Activated CD4-positive, alpha-beta T cell treated with anti-CD3 and anti-CD28 coated beads for 48 hours (primary cell): ENCODE measurements around the gene OVCA2.

Experiments
- DNase-seq: peaks from one replicate; pipeline ENCODE4 v3.0.0-alpha.2; 2020

Gene OVCA2

DNA sequence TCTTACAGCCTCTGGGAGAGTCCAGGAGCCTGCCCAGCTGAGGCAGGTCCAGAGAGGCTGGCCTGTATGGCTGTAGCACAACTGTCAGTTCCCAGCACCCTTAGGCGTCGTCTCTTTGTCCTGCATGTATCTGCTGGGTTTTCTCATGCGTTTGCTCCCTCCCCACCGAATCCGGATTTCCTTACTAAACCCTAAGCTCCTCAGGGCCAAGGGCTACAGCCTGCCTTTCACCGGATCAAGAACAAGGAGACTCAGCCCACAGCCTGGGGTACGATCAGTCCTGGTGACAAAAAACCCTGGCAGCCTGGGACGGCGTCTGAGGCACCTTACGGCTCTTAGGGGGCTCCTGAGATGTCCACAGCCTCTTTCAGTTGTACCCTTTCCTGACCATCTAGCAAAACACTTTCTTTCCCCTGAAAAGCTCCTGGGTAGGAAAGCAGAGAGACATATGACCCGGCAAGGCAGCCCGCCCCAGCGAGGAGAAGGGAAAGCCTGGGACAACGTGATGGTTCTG is 25.3 kb downstream of the OVCA2 start:
- no peak for DNase-seq

DNA sequence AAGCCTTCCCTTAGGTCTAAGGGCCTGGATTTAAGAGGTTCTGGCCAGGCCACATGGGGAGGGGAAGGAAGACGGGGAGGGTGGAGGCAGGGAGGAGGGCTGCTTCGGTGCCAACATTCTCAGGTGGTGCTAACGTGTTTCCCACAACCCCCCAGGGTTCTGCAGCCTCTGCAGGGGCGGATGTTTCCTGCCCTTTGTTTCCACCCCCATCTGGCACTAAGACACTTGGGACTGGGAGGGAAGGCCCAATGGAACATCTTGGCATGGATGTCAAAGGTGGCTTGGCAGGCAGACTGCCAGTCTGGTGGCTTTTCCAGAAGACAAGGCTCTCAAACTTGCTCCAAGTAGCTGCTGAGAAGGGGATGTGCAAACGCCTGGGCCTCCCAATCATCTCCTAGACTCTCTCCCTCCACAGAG is 25.8 kb downstream of the OVCA2 start:
- no peak for DNase-seq

DNA sequence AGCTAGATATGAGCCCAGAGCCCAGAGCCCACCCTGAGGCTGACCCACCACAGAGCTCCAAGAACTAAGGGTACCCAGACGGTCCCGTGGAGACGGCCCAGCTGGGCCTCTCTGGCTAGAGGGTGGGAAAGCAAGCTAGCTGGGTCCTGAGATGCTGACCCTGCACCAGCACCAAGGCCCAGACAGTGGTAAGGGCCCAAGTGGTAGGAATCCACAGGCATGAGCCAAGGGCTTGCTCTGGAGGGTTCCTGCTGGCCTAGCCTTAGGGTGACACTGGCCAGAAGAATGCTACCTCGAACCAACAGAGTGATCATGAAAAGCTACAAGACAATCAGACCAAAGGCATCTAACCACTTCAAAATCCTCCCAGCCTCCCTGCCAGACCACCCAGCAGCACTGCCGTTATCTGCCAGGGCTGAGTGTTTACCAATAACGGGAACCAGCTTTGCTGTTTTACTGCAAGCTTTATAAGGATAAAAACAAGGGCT is 26.3 kb downstream of the OVCA2 start:
- no peak for DNase-seq

DNA sequence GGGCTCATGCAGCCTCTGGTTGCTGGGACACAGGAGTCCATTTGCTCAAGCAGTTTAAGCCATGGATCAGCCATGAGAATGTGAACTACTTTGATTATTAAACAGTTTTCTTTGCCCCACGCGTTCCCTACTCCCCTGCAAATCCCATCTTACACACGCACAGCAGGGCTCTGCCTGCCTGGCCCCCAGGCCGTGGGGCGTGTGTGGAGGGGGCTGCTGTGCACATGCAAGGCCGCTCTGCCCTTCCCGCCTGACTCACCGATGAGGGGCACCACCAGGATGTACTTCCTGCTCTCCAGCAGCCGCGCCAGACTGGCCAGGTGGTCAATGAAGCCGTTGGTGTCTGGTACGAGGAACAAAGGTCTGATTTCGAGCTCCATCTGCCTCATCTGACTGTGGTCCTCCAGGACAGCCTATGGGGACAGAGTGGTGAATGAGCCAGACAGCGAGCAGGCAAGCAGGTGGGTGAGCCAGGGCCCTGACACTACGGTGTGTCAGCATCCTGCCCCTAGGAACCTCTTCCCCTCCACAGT is 26.8 kb downstream of the OVCA2 start:
- DNase-seq, result peak; percentile 68

DNA sequence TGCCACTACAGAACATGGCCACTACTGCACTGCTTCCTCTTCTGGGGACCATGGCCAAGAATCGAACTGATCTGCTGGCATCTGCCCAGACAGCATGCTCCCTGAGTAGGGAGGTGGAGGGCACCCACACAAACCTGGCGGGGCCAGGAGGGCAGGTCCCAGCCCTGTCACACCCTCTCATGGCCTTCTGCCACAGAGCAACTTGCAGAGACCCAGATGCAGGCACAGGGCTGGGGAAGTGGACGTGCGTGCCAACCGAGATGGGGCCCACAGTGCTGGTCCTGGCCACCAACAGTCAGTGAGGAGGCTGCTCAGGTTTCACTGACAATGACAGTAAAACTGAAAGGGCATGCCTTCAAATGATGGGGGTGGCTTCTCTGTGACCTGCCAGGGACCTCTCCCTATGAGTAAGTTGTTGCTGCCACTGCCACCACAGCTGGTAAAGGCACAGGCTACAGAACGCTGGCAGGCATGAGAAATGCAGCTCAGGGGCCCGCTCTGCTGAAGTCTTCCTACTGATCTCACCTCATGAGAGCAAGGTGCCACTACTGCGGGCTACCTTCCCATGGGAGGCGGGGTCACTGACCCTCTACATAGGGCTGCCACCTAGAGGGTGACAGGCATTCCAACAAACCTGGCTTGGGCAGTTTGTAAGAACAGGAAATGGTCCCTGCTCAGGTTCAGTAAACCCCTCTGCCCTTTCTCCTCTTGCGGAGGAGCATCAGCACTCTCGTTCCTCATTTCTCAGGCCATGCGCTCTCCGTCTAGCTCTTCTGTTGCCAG is 28.6 kb downstream of the OVCA2 start:
- peak; percentile 87 for DNase-seq

DNA sequence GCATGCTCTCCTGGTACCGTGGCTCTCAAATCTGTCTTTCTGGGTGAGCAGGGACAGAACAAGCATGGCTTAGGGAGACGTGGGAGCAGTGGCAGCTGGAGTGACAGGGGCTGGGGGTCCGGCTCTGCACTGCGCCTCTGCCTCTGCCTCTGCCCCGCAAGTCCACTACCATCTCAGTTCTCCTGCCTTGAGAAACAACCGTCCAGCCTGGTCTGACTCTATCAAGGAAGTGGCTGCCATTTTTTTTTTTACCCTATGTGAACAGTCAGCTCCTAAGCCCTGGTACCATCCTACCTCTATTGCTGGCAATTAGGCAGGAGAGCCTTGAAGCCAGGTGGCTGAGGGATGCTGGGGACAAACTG is 29.2 kb downstream of the OVCA2 start:
- no peak for DNase-seq

DNA sequence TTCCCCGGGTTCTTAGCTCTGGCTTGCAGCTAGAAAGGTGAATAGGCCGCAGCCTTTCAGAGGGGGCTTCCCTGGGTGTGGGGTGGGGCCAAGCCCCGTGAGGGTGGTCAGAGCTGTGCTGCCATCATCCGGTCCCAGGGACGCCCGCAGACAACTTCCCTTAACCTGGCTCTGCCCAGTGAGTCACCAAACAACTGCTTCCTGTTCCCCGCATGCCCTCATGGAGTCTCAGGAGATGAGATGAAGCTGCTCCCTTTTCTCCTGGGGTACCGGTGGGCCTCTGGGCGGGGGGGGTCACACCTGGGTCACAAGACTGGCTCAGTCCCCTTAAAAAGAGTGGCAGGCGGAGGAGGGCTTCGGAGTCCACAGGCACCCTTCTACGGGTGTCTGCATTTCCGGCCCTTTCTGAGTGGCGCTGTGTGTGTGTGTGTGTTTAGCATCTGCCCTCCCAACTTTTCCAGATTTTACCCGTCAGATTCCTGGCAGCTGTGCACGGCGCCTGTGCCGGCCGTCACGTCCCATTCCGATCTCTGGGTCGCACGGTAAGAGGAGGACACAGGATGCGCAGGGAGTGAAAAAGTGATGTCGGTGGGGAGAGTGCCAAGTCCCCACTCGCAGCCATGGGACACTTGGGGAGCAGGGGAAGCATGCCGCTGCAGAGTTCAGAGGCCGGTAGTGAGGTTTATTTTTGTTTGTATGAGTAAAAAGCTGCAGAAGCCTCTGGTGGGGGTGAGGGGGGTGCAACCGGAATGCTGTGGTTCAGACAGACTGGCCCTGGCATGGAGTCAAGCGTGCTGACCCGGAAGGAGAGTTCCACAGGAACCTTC is 29.8 kb downstream of the OVCA2 start:
- no peak for DNase-seq

DNA sequence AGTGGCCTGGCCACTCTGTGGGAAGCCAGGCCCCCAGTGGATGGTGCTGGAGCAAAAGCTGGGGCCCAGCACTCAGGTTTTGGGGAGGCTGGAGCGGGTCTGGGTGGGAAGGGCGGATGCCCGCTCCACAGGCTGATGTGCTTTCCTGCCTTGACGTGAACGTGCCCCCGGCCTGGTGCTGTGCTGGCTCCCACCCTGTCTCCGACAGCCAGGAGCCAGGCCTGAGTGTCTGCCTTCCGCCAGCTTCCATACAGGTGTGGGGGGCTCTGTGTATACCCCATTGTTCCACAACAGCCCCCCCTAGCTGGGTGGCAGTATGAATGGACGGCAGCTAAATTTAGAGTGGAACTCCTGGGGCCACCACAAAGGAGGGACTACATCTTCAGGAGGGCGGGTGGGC is 33.1 kb downstream of the OVCA2 start:
- no peak for DNase-seq

DNA sequence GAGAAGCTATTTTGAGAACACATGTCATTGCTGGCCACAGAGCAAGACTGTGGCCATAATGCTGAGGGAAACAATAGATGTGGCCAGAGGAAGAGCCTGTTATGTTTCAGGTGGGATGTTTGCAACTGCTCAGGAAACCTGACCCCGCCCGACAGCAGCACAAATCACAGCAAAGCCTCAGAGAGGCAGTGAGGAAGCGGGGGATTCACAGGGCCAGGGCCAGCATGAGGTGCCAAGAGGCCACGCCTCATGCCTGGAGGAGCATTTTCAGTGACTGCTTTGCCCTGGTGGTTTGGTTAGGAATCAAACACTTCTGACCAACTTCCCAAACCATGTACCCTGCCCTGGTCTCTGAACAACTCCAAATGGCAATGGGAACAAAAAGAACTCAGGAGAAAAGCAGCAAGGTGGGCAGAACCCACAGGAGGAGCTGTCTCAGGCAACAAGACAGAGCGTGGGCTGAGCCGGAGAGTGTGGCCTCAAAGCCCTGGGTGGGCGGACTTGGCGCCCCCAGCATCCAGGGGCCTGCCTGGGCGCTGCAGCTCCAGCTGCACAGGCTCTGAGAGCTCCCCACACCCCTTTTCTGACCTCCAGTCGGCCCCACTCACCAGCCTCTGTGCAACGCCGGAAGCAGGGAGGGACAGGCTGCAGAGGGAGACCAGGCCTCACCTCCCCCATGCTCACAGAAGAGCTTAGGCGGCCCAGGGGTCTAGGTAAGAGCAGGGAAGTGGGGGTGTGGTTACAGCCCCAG is 33.7 kb downstream of the OVCA2 start:
- DNase-seq, result no peak

DNA sequence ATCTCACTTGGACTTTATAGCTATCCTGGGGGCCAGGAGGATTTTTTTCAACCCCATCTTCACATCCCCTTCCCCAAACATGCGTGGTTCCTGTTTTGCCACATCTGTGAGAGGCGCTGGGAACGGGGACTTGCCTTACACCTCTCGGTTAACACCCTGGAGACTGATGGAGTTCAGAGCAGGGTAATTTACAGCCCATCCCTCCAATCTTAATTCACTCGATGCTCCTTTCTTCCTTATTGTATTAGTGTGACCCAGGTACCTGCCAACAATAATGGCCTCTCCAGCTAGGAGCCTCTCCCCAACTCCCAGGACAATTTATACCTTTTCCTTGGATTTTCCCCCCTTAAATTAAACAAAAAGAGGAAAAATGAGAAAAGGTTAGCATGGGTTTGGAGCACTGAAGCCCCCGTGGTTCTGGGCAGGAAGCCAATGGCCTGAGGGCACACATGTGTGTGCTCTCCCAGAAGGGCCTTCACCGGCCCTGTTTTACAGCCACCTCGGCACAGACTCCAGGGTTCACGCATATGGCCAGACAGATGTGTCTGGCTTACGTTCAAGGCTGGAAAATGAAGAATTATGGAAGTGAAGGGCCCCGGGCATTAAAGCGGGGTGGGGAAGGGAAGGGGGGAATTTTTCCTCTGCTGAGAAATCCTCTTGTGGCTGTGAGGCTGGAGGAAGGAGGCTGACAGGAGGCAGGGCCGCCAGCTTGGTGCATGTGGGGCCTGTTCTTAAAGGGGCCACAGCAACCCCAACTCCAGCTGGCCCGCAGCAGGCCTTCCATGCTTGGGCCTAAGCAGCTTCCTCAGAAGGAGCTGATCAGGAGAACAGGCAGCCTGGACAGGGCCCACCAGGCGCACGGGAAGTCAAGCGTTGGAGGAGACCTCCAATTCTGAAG is 34.5 kb downstream of the OVCA2 start:
- no peak for DNase-seq

DNA sequence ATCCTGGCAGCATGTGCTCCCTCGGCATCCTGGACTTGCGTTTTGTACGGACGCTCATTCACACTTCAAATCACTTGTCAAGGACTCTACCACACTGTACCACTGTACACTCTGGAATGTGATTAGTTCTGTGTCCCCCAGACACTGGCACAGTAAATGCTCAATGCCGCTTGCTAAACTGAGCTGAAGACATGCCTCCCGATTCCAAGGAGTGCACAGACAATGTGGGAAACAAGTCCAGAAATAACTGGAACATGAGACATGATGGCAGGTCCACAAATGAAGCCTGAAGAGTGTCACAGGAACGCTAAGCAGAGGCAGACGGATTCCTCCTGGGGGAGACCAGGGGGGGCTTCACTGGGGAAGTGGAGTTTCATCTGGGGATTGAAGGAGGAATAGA is 35.2 kb downstream of the OVCA2 start:
- no peak for DNase-seq

DNA sequence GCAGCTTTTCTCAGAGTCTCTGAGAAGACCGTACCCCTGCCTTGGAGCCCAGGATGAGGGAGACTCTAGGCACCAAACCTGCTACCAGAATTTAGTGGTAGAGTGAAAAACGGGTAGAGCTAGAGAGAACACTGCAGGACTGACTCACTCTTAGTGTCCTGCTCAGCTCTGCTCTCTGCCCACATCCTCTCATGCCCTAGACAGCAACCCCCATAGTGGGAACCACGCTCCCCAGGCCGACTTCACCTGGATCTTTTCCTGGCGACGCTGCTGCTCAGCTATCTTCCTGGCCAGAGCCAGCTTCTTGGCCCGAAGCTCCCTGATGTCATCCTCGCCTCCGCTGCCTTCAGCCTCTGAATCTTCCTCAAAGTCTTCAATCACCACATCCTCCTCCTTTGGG is 39.7 kb downstream of the OVCA2 start:
- no peak for DNase-seq

DNA sequence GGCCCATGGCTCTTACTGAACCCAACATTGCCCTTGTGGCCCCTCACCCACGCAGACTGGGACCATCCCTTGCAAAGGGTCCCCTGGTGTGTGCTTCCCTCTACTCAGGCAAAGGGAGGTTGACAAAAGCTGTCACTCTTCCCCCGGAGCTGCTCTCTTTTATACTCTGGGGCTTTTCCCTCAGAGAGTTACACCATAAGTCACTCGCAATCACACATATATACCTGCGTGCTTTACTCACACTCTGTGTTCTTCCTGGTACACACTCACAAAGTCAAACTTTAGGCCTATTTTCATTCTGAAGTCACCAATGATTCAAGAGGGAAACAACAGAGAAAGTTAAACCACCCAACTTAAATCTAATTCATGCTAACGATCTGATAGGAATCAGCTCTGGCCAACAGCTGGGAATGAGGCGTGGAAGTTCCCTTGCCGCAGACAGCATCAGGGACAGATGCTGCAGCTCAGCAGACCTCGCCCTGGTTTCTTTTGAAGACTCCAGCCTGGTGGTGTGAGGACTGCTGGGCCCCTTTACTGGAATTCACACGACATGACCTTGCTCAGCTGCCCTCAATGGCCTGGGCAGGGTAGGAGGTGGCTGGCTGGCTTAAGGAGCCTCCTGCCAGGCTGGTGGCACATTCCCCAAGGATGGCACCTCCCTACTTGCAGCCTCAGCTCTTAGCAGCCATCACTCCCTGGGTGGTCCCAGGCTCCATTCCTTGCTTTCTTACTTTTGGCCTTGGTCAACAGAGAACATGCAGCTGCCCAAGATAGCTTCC is 40.4 kb downstream of the OVCA2 start:
- DNase-seq, result no peak

DNA sequence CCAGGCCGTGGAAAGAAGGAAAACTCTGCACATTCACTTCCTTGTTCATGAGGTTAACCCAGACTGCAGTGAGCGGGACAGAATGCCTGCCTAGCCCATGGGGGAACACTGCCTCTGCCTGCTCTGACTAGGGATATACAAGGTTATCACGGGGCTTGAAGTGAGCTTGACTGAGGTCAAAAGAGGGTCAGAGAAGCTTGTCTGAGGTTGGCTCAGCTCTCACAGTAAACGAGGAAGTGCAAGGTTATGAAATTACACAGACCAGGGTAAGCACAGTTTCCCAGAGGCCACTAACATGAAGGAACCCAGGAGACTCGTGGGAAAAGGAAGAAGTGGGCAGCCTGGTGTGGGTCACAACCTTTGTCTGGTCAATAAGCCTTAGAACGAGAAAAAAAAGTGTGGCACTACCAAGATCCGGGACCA is 41.8 kb downstream of the OVCA2 start:
- no peak for DNase-seq

DNA sequence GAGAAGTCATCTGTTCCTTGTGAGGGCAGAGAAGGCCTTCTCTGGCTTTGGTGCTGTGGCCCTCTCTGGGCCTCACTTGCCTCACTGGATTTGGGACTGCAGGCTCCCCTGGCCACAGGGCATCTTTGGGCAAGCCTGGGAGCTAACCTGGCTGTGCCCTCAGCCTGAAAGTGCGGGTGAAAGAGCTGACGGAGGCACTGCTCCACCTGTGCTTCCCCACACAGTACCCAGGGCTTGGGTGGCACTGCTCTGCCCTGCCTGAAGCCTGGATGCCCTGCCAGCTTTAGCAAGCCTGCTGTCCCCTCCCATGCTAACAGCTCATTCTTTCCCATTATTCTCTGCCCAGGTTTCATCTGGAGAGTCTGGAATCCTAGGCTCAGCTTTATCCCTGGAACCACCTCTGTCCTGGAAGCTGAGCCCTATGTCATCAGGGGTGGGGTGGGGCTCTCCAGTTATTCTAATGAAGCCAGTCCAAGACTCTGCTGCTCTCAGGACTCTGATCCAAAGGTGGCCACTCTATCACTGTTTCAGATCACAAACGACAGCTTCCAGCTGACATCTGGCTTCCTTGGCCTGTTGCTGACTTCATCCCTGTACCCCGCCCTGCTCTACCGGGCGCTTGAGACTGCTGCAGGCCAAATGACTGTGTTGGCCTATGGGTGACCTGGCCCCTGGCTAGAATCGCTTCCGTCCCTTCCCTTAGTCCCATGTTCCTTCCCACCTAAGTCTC is 42.4 kb downstream of the OVCA2 start:
- no peak for DNase-seq

DNA sequence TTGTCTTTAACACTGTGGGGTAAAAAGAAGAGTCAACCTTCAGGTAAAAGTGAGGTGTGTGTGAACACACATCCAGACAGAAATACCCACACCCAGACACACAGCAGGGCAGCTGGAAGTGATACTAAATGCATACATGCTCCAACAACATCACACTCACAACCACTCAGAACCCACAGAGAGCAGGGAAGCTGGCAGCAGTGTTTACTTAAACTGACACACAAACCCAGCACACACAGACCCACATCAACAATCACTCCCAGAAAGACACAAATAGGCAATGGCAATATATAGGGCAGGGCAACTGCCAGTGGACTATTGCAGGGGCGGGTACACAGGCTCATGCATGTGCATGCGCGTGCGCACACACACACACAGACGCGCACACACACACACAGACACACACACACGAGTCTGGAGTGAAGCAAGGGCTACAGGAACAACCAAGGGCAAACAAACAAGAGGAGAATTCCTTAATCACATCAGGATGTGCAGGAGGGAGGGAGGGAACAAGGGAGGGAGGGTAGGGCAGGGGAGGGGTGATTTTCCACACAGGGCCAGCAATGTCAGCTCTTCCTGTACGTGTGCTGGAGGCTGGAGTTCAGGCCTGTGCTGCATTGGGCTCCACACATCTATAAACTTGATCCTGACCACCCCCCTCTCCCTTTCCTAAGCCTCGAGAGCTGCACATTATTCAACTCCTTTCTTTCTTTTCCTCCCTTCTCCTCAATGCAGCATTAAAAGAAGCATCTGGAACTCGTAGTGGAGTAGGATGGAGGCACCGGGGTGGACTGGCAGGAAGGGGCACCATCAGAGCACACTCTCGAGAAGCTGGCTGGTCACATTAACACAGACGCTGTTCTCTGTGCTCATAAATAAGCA is 43.2 kb downstream of the OVCA2 start:
- no peak for DNase-seq

DNA sequence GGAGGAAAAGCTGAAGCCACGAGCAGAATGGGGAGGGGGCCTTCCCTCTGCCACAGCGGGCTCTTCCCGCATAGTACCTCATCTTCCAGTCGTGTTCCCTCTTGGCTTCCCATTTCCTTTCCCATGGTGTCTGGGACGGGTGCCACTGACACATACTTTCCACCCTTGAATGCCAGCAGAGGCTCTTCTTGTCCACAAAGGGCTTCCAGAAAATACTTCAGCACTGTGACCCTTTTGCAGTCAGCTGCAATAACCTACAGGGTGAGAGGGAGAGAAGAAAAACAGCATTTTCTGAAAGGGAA is 43.8 kb downstream of the OVCA2 start:
- DNase-seq, result no peak

DNA sequence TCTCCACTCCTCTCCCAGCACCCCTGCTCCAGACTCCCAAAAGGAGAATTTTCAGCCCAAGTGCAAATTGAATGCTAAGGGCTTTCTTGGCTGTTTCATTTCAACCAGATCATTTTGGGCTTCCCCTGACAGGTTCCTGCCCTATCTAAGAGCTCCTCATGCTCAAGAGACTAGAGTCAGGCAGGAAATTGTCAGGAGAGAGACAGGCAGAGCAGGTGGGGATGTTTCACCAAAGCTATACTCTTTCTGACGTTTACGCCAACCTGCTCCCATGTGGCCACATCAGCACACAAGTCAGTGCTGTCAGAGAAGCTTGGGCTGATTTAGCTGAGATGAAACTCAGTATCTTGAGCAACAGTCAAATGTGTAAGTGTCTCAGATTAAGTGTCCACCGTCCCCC is 44.5 kb downstream of the OVCA2 start:
- DNase-seq, result no peak

DNA sequence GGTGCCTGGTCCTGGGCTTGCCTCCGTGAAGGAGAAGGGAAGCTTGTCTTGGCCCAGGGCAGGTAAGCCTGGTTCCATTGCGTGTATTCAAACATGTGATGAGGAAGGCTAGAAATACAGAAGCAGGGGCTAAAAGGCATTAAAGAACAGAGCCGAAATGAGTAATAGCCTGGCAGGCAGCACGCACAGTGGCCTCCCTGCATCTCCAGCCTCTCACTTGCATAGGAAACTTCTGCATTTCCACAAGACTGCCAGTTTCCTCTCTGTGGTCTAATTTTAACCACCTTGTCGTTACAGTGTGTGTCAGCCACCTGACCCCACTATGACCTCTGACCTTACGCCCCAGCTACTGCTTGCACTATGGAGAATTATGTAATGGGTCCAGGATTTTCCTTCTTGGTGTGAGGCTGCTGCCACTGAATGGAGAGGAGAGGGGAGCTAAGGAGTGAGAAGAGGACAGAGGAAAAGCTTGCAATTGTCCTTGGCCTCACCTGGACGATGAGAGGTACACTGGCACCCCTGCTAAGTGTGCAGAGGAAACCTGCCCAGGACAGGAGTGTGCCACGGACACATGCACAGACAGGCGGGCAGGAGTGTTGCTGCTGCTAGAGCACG is 45.9 kb downstream of the OVCA2 start:
- DNase-seq, result peak; percentile 73
